ENCODE results near the gene SLC8A1.
A peak's percentile ranks its signal among the peaks of the same experiment; 100 is the strongest.

Gene SLC8A1

GRCh38 chr2:40192864-40193669, 258.8 kb downstream of the SLC8A1 start:
- in situ Hi-C loops (cut with MboI; ENCODE audit: low pct_unique_long_range_greater_than_20kb, low sequenced_read_pairs) = no loop called here
- no peak for DNase-seq

- in situ Hi-C loops (cut with MboI; ENCODE audit: low pct_unique_long_range_greater_than_20kb, low sequenced_read_pairs) = no loop called here
- no peak for DNase-seq
Measured at GRCh38 chr2:40190457-40190856, 261.4 kb downstream of the SLC8A1 start.

- no peak for DNase-seq
- in situ Hi-C loops (cut with MboI; ENCODE audit: low pct_unique_long_range_greater_than_20kb, low sequenced_read_pairs) = no loop called here
Measured at GRCh38 chr2:40189881-40190280, 262.0 kb downstream of the SLC8A1 start.

- no peak for DNase-seq
- in situ Hi-C loops (cut with MboI; ENCODE audit: low pct_unique_long_range_greater_than_20kb, low sequenced_read_pairs) = no loop called here
Measured at GRCh38 chr2:40187054-40187453, 264.8 kb downstream of the SLC8A1 start.

GRCh38 chr2:40184551-40184950, 267.3 kb downstream of the SLC8A1 start:
- DNase-seq = no peak
- in situ Hi-C loops (cut with MboI; ENCODE audit: low pct_unique_long_range_greater_than_20kb, low sequenced_read_pairs) = no loop called here

- in situ Hi-C loops (cut with MboI; ENCODE audit: low pct_unique_long_range_greater_than_20kb, low sequenced_read_pairs) = no loop called here
- DNase-seq = no peak
Measured at GRCh38 chr2:40181855-40182254, 270.0 kb downstream of the SLC8A1 start.

GRCh38 chr2:40179801-40180200, 272.1 kb downstream of the SLC8A1 start:
- in situ Hi-C loops (cut with MboI; ENCODE audit: low pct_unique_long_range_greater_than_20kb, low sequenced_read_pairs) = no loop called here
- no peak for DNase-seq

GRCh38 chr2:40178971-40179370, 272.9 kb downstream of the SLC8A1 start:
- no peak for DNase-seq
- in situ Hi-C loops (cut with MboI; ENCODE audit: low pct_unique_long_range_greater_than_20kb, low sequenced_read_pairs) = no loop called here

- in situ Hi-C loops (cut with MboI; ENCODE audit: low pct_unique_long_range_greater_than_20kb, low sequenced_read_pairs) = no loop called here
- no peak for DNase-seq
Measured at GRCh38 chr2:40178171-40178778, 273.6 kb downstream of the SLC8A1 start.

- in situ Hi-C loops (cut with MboI; ENCODE audit: low pct_unique_long_range_greater_than_20kb, low sequenced_read_pairs) = no loop called here
- DNase-seq = no peak
Measured at GRCh38 chr2:40177366-40177765, 274.5 kb downstream of the SLC8A1 start.

- no peak for DNase-seq
- in situ Hi-C loops (cut with MboI; ENCODE audit: low pct_unique_long_range_greater_than_20kb, low sequenced_read_pairs) = no loop called here
Measured at GRCh38 chr2:40173276-40173675, 278.6 kb downstream of the SLC8A1 start.

GRCh38 chr2:40169856-40170255, 282.0 kb downstream of the SLC8A1 start:
- in situ Hi-C loops (cut with MboI; ENCODE audit: low pct_unique_long_range_greater_than_20kb, low sequenced_read_pairs) = no loop called here

GRCh38 chr2:40169430-40169829, 282.5 kb downstream of the SLC8A1 start:
- in situ Hi-C loops (cut with MboI; ENCODE audit: low pct_unique_long_range_greater_than_20kb, low sequenced_read_pairs) = no loop called here
- DNase-seq = no peak

More at GRCh38 chr2:40169856-40170255, 282.0 kb downstream of the SLC8A1 start:
- DNase-seq = no peak

GRCh38 chr2:40168546-40168945, 283.3 kb downstream of the SLC8A1 start:
- in situ Hi-C loops (cut with MboI; ENCODE audit: low pct_unique_long_range_greater_than_20kb, low sequenced_read_pairs) = no loop called here
- DNase-seq = no peak

GRCh38 chr2:40168032-40168431, 283.9 kb downstream of the SLC8A1 start:
- in situ Hi-C loops (cut with MboI; ENCODE audit: low pct_unique_long_range_greater_than_20kb, low sequenced_read_pairs) = no loop called here

GRCh38 chr2:40166006-40166405, 285.9 kb downstream of the SLC8A1 start:
- no peak for DNase-seq
- in situ Hi-C loops (cut with MboI; ENCODE audit: low pct_unique_long_range_greater_than_20kb, low sequenced_read_pairs) = no loop called here

More at GRCh38 chr2:40168032-40168431, 283.9 kb downstream of the SLC8A1 start:
- DNase-seq = peak; percentile 75

- in situ Hi-C loops (cut with MboI; ENCODE audit: low pct_unique_long_range_greater_than_20kb, low sequenced_read_pairs) = no loop called here
- no peak for DNase-seq
Measured at GRCh38 chr2:40165509-40165844, 286.4 kb downstream of the SLC8A1 start.

GRCh38 chr2:40164736-40165508, 287.0 kb downstream of the SLC8A1 start:
- DNase-seq = no peak
- in situ Hi-C loops (cut with MboI; ENCODE audit: low pct_unique_long_range_greater_than_20kb, low sequenced_read_pairs) = no loop called here

- DNase-seq = no peak
- in situ Hi-C loops (cut with MboI; ENCODE audit: low pct_unique_long_range_greater_than_20kb, low sequenced_read_pairs) = no loop called here
Measured at GRCh38 chr2:40161986-40162385, 289.9 kb downstream of the SLC8A1 start.

GRCh38 chr2:40160751-40161218, 291.1 kb downstream of the SLC8A1 start:
- in situ Hi-C loops (cut with MboI; ENCODE audit: low pct_unique_long_range_greater_than_20kb, low sequenced_read_pairs) = no loop called here

More at GRCh38 chr2:40160751-40161218, 291.1 kb downstream of the SLC8A1 start:
- DNase-seq = no peak

Data from KBM-7 (cell line).